GM21619 (cell line): ENCODE measurements around the gene COL8A1.
A peak's percentile ranks its signal among the peaks of the same experiment; 100 is the strongest.
"Not testable (repeated sequence)": the region's sequence is repeated elsewhere in the genome, so short reads cannot be mapped to it uniquely, and the experiment has no call there.

Source experiments
- ATAC-seq: cut with Tn5 transposase; IDR thresholded peaks from one replicate; pipeline ENCODE4 v1.9.1; 2021; ENCODE audit not compliant: unreplicated experiment

COL8A1 gene

GRCh38 chr3:99638167-99638948 lies at the start of gene COL8A1:
TSS of gene COL8A1 (plus strand) at chr3:99638594. CDS start at chr3:99790683, 152,089 bp downstream.
- ATAC-seq, result no peak

GRCh38 chr3:99589168-99589567 lies 49.2 kb upstream of the COL8A1 start:
- ATAC-seq, result not testable (repeated sequence)

- no peak for ATAC-seq
Observed at GRCh38 chr3:99599894-99600293, 38.5 kb upstream of the COL8A1 start.

- ATAC-seq, result no peak
Observed at GRCh38 chr3:99601515-99601914, 36.9 kb upstream of the COL8A1 start.

- no peak for ATAC-seq
Observed at GRCh38 chr3:99602183-99602582, 36.2 kb upstream of the COL8A1 start.

GRCh38 chr3:99607151-99607550 lies 31.2 kb upstream of the COL8A1 start:
- ATAC-seq, result peak; percentile 61

- ATAC-seq, result no peak
Observed at GRCh38 chr3:99614768-99615167, 23.6 kb upstream of the COL8A1 start.

- ATAC-seq, result no peak
Observed at GRCh38 chr3:99620077-99620767, 18.2 kb upstream of the COL8A1 start.

- ATAC-seq, result no peak
Observed at GRCh38 chr3:99620976-99621375, 17.4 kb upstream of the COL8A1 start.

GRCh38 chr3:99624496-99625236 lies 13.7 kb upstream of the COL8A1 start:
- peak; percentile 34 for ATAC-seq

- ATAC-seq, result no peak
Observed at GRCh38 chr3:99625237-99625622, 13.2 kb upstream of the COL8A1 start.

- no peak for ATAC-seq
Observed at GRCh38 chr3:99625643-99626416, 12.6 kb upstream of the COL8A1 start.

GRCh38 chr3:99626417-99626788 lies 12.0 kb upstream of the COL8A1 start:
- ATAC-seq, result peak; percentile 51

- no peak for ATAC-seq
Observed at GRCh38 chr3:99627062-99627826, 11.2 kb upstream of the COL8A1 start.

- no peak for ATAC-seq
Observed at GRCh38 chr3:99630815-99631214, 7.6 kb upstream of the COL8A1 start.

- ATAC-seq, result peak; percentile 80
Observed at GRCh38 chr3:99633887-99634558, 4.4 kb upstream of the COL8A1 start.

GRCh38 chr3:99634881-99635280 lies 3.5 kb upstream of the COL8A1 start:
- no peak for ATAC-seq

GRCh38 chr3:99635348-99635747 lies 3.0 kb upstream of the COL8A1 start:
- ATAC-seq, result no peak

- ATAC-seq, result no peak
Observed at GRCh38 chr3:99637016-99637367, 1.4 kb upstream of the COL8A1 start.
